ENCODE measurements around the gene TNIK.

DNA sequence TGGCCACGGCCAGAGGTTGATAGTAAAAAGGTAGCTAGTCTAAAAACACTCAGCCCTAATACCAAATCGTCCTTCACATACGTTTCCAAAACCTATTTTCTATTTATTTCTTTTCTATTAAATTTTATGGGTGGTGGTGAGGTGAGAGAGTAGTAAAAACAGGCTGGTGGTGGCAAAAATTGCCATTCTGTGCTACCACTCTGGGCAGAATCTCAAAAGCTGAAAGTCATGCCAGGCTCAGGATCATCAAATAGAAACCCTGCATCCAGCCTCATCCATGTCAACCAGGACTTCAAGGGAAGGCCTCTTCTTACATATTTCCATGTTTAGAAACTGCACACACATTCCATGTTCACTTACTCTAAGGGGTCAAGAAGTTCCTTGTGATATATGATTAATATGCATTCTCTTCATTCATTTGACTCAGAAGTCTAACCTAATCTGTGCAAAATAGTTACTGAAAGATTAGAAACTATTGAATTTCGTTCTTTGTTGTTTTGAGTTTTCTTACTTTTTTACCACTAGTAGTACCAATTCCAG lies 153.1 kb downstream of the TNIK start:
- TF ChIP-seq, protein P1, sequence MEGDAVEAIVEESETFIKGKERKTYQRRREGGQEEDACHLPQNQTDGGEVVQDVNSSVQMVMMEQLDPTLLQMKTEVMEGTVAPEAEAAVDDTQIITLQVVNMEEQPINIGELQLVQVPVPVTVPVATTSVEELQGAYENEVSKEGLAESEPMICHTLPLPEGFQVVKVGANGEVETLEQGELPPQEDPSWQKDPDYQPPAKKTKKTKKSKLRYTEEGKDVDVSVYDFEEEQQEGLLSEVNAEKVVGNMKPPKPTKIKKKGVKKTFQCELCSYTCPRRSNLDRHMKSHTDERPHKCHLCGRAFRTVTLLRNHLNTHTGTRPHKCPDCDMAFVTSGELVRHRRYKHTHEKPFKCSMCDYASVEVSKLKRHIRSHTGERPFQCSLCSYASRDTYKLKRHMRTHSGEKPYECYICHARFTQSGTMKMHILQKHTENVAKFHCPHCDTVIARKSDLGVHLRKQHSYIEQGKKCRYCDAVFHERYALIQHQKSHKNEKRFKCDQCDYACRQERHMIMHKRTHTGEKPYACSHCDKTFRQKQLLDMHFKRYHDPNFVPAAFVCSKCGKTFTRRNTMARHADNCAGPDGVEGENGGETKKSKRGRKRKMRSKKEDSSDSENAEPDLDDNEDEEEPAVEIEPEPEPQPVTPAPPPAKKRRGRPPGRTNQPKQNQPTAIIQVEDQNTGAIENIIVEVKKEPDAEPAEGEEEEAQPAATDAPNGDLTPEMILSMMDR (IDR thresholded peaks at IDR 0.05) = no peak
- no peak for TF ChIP-seq POLR2A (IDR thresholded peaks at IDR 0.05)
